ENCODE results near the gene PRG2.

Gene PRG2

DNA sequence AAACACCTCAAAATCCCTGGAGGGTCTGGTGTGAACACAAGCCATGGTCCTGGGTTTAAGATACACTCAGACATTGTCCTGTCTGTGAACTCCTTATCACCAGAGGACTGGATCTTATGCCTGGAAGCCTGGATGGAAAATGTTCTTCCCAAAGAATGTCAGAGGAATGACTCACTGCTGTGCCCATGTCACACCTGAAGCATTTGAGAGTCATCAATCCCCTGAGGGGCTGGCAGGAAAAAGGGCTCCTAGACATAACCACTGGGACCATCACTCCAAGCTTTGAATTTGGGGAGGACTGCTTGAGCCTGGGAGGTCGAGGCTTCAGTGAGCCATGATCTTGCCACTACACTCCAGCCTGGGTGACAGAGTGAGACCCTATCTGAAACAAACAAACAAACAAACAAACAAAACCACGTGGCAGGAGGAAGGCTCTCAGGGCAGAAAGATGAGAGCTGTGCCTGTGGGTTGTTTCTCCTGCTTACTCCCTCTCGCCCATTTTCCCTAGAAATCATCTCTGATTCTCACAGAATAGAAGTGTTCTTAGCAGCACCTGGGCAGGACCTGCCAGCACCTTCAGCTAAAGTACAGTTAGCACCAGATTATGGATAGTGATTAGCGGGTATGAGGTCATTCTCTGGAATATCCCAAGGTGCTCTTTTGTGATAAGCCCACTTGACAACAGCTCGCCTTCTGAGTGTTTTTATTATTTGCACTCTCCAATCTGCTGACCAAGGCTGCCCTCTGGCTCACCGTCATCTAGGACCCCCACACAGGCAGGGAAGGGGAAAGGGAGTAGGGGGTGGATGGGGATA is 11.9 kb upstream of the PRG2 start:
- no peak for DNase-seq
- intact Hi-C loops (cut with DNase I), result no loop called here

DNA sequence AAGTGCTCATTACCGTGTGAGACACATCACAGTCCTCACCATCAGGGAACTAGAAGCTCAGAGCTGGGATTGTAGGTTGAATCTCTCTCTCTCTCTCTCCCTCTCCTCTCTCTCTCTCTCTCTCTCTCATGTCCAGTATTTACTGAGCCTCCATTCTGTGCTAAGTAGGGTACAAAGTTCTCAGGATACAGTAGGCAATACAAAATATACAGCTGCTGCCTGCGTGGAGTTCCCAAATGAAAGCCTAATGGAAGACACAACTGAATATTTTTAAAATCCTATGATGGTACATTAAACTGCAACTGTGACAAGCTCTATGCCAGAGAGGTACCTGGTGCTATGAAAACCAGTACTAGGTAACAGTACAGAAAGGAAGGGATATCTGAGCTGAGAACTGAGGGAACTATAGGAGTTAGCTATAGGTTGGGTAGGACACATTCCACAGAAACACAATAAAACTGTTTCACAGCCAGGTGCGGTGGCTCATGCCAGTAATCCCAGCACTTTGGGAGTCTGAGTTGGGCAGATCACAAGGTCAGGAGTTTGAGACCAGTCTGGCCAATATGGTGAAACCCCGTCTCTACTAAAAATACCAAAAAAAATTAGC is 9.6 kb upstream of the PRG2 start:
- intact Hi-C loops (cut with DNase I), result no loop called here

DNA sequence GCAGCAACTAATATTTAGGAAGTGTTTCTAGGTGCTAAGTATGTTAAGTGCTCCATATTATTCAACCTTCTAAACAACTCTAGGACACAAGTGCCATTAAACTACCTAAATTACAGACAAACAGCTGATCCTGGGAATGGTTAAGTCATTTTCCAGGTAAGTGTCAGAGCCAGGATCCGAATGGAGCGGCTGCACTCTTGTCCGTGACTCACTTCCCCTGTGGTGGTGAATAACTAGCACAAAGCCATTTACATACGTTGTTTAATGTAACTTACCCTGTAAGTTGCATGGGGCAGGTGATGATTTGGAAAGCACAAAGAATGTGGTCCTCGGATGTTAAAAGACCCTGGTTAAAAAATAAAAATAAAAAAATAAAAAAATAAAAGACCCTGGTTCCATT is 8.8 kb upstream of the PRG2 start:
- intact Hi-C loops (cut with DNase I), result no loop called here
- DNase-seq, result no peak

More for the DNA sequence above, 9.6 kb upstream of the PRG2 start:
- no peak for DNase-seq

DNA sequence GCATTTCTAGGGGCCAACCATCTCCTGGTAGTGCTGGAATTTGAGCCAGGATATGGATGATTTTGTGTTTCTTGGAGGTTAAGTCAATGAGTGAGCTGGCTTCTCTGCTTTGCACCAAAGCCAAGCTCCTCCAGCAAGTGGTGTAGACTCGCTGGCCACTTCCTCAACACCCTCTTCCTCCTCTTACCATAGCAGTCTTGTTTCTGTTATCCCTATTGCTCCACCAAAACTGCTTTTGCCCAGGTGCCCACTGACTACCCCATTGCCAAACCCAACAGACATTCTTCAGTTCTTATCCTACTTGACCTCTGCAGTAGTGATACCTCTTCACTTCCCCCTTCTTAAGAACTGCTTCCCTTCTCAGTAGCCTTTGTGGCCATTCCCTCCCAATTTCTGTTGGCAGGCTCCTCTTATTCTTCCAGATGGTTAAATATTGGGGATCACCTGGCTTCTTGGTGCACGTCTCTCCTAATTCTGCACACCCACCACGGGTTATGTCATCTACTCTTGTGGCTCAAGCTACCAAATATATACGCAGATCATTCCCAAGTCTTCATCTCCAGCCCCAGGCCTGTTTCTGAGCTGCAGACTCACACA is 7.0 kb upstream of the PRG2 start:
- intact Hi-C loops (cut with DNase I), result no loop called here
- DNase-seq, result no peak

DNA sequence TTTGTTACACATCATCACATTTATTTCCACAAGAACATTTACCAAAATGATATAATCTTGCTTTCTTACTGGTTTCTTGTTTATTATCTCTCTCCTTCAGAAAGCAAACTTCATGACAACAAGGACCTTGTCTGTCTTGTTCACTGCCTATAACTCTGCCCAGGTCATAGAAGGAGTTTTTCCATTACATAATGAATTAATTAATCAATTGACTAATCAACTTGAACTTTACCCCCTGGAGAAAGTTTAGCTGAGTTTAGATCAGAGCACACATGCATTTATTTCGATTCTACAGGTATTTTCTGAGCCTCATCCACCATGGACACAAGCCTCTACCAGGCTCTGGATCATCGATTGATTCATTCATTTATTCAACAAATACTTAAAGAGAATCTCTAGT is 6.3 kb upstream of the PRG2 start:
- DNase-seq, result no peak
- intact Hi-C loops (cut with DNase I), result no loop called here

DNA sequence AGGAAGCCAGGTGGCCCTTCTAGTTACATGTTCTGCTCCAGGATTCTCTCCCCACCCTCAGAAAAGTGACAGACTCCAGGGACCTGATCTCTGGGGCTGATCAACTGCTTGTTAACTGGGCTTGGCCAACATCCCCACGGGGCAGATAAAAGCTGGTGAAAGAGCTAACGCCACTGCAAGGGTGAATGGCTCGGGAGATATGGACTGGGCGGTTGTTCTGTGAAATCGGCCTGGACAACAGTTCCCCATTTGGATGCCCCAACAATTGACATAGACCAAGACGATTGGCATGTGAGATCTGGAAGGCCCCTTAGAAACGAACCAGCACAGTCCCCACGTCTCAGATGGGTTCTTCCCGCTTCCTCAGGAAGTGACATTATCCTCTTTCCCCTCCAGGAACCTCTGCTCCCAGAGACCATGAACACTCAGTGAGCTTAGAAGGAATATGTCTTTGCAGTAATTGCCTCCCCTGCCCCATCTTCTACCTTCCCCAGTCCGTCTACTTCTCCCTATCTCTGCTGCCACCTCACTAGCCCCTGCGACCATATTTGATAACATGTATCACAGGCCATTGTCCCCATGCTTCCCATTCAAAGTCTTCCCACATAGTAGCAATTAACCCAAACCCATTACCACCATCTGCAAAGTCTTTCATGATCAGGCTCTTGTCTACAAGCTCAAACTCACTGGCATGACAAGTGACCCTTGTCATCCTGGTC is 5.6 kb upstream of the PRG2 start:
- intact Hi-C loops (cut with DNase I), result no loop called here
- no peak for DNase-seq

DNA sequence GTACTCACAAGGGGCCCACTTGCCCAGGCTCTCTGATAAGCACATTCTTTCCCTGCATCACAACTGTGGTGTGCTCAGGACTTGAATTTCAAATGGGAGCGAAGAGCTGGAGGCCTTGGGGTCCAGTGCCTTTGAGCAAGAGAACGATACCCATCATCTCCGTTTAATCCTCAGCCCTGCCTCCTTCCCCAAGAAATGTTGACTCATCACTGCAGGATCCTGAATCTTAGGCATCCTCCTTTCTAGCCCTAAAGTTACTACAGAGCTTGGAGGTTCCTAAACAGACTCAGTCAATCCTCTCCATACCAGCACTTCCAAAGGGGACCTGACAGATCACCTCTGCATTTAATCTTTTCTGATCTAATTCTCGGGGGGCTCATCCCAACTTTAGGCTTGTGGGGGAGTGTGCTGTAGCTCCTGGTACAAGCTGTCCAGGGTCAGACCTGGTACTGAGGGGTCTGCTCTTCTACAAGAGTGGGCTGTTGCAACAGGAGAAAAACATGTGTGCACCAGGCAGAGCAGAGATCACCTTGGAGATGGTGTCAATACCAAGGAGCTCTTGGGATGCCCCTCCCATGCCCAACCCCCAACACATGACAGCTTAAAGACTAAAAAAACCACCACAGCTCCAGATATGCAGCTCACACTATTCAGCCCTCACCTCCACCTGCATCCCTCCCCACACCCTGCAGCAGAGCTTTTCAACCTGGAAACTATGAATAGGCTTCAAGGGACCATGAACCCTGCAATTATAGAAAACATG is 3.9 kb upstream of the PRG2 start:
- DNase-seq, result no peak
- intact Hi-C loops (cut with DNase I), result no loop called here

DNA sequence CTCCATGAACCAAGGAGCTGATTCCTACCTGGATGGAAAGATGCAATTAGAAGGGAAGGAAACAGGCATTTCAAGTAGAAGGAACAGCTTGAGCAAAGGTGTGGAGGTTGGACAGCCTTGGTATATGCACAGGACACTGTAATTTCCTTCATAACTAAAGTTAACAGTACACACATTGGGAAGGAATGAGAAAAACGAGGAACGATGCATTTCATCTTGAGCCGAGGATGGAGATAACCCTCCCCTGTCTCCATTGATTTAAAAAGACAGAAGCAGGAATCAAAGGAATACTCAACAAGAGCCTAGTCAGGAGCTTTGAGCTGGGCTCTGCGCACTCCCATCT is 2.3 kb upstream of the PRG2 start:
- intact Hi-C loops (cut with DNase I), result no loop called here
- DNase-seq, result no peak

DNA sequence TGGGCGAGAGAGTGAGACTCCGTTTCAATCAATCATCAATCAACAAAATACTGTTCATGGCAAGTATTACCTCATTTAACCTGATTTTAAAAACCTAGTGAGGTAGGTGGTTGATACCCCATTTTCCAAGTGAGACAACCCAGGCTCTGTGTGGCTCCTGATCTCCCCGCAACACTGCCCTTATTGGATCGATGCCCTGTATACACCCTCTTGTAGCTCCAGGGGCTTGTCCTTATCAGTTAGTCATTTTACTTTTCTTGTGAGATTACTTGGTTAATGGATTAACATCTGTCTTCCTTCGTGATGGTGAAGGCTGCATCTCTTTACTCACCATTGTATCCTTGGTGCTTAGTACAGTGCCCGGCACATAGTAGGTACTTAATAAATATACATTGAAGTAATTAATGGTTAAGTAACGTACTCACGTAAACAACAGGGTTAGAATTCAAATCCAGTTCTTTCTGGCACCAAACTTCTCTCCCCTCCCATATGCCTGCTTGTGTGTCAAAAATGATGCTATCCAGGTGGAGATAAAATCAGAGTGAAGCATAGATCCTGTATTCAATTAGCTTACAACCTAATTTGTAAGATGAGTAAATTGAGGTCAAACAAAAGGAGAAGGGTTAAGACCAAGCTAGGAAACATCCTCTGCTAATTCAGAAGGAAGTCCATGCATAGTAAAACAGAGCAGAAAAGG is 1.8 kb upstream of the PRG2 start:
- no peak for DNase-seq
- intact Hi-C loops (cut with DNase I), result no loop called here

DNA sequence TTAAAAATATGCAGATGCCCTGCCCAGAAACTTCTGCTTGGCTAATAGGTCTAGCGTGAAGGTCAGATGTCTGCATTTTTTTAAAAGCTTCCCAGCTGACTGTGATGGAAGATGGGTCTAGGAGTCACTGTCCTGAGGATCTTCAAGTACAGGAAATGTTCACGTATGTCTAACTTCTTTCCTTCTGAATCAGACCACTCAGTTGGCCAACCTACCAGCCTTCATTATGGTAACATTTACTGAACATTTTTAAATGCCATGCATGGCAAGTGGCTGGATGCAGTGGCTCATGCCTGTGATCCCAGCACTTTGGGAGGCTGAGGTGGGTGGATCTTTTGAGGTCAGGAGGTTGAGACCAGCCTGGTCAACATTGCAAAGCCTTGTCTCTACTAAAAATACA is 1.1 kb upstream of the PRG2 start:
- DNase-seq, result no peak
- intact Hi-C loops (cut with DNase I), result no loop called here

DNA sequence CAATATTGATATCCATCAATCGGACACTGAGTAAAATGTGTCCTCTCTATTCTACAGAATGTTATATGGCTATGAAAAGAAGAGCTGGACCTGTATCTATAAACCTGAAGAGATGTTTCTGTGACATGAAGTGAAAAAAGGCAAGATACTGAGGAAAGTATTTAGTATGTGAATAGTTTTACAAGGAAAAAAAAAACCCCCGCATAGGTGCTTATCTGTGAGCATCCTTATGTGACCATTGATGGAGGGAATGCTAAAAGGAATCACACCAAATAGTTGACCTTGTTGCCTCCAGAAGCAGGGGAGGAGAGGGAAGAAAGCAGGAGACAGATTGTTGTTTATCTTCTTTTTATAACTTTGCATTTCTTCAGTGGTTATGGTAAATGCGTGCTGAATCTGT is 661 bp upstream of the PRG2 start:
- DNase-seq, result no peak
- intact Hi-C loops (cut with DNase I), result no loop called here

DNA sequence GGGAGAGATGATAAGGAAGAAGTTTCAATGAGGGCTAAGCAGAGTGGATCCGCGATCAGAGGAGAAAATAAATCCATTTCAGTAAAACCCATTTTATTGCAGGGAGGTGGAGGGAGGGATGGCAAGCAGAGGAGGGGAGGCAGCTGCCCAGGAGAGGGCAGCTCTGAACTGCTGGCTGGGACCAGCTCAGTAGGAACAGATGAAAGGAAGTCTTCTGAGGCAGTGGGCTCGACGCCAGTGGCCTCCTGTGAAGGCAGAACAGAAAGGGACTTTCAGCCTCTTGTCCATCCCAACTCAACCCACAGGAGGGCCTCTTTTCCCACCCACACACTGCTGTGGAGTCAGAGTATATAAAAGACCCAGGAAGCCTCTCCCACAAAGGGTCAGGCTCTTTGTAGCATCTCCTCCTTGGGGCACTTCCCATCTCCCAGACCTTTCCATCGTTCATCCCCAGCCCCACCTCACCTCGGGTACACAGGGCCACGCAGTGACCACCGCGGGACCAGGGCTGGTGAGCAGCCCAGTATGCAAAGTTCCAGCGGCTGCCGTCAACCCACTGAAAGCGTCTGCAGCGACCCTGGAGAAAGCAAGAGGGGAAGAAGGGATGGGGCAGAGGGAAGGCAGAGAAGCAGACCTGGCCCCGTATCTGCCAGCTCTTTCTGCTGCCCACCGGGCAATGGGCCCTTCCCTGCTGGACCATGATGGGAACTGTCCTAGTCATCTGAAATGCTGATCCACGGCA is 3.0 kb downstream of the PRG2 start:
- intact Hi-C loops (cut with DNase I), result no loop called here
- DNase-seq, result peak in 39 of 42 donors; percentile 6 to 62 (median 35)

DNA sequence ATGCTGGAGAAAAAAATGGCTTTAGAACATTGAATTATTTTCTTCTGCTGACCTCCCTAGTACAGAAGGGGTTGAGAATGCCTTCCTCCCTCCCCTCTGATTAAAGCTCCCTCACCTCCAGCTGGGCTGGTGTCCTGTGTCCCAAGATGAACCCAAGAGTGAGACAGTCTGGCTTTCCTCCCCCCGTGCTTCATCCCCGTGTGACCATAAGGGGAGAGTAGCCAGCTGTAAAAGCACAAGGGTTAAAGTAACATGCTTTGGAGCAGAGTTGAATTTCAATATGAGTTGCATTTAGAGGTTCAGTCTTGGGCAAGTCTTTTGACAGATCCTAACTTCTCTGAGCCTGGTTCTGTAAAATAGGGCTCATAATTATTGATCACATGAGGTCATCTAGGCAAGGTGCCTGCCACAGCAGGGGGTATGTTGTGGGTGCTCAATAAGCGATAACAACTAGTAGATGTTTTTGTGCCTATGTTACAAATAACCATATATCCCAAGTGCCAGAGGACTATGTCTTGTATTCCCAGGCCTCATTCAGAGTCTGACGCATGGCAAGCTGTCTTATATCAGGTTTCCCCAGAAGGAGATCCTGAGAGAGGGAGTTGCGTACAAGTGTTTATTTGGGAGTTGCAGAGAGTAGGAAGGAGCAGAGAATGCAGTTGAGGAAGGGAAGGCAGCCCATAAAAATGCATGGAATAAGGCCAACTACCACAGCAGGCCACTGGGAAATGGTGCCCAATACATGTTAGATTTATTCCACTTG is 4.1 kb downstream of the PRG2 start:
- no peak for DNase-seq
- intact Hi-C loops (cut with DNase I), result no loop called here

DNA sequence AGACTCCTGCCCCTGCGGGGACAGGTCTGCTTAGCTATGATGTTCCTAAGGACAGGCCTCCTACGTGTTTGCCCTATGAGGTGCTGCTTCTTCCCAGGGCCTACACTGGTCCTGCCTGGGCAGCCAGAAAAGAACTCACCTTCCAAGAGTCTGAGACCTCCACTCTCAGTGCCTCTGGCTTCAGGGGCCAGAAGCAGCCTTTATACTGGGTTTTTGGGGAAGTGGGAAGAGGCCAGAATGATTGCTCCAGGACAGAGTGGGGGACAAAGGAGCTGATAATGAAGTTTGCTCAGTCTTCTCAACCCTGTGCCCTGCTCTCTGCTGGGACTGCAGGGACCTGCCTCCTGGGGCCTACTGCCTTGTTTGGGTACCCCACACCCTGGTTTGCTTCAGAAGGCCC is 9.5 kb downstream of the PRG2 start, which contains the start of gene PRG3:
Gene PRG3, minus strand, starts transcription at position 176 of the 400 bp plus-strand sequence. CDS start 442 bp downstream, outside the sequence.
- DNase-seq, result no peak
- intact Hi-C loops (cut with DNase I), result no loop called here

DNA sequence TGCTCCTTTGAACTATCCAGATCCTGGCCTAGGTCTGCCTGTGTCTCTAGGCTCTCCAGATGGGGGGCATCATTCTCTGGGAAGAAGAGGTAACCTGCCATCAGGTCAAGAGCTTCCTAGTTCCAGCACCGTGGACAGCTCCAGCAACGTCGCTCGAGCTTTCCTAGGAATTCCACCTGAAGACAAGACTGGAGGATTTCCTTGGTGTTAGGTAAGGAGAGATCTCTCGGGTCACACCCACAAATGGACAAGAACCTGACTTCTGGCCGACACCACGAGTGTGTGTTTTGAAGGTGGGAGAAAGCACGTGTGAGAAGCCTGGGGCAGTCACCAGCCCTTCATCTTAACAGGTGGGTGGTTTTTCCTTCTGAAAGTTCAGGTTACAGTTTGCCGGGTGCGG is 10.7 kb downstream of the PRG2 start:
- intact Hi-C loops (cut with DNase I), result no loop called here
- DNase-seq, result no peak

DNA sequence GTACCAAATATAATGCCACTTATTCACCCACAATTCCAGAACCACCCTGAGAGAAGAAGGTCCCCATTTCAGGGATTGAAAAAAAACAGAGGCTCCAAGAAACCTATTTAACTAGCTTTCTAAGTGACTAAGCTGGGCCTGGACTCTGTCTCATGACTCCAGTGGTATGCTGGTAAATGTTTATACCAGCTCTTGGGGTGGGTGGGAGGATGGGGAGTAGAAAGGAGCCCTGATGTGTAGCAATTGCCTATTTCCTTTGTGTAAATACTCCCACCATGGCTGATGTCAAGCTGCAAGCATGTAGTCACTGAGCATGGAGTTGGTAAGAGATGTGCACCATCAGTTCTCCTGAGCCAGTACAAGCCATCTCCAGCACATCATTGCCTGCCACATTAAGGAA is 12.3 kb downstream of the PRG2 start:
- no peak for DNase-seq
- intact Hi-C loops (cut with DNase I), result no loop called here

DNA sequence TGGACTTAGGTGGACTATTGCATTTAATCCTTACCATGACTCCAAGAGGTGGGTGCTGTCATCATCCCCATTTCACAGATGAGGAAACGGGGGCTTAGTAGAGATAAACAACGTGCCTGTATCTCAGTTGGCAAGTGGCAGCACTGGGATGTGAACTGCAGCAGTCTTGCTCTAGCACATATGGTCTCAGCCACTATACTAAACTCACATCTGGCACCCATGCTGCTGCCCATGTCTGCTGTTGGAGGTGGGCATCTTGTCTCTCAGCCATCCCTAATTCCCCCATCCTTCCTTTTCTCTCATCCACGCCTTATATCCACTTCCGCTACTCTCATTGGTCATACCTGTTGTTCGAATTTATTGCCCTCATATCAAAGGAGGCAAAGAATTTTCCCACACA is 13.3 kb downstream of the PRG2 start:
- intact Hi-C loops (cut with DNase I), result no loop called here
- DNase-seq, result no peak

Measured in head of caudate nucleus (tissue), 42 donors.